Nephron progenitor cell (in vitro differentiated cells): Measurements from ENCODE around the gene BST2.
A peak's percentile ranks its signal among the peaks of the same experiment; 100 is the strongest.

Experiments used
- DNase-seq: peaks from one replicate; pipeline ENCODE4 v3.0.0; 2021
- H3K27ac Mint-ChIP-seq: 2 replicates; pipeline ENCODE4 v1.8.0; 2021; ENCODE audit warnings: mild to moderate bottlenecking, moderate library complexity, mixed read lengths
- H3K27me3 Mint-ChIP-seq: 2 replicates; pipeline ENCODE4 v1.8.0; 2021; ENCODE audit warnings: mild to moderate bottlenecking, low read depth, mixed read lengths; ENCODE audit not compliant: poor library complexity
- H3K36me3 Mint-ChIP-seq: 2 replicates; pipeline ENCODE4 v1.8.0; 2021; ENCODE audit warnings: low read depth, mixed read lengths
- H3K4me1 Mint-ChIP-seq: 2 replicates; pipeline ENCODE4 v1.8.0; 2021; ENCODE audit warnings: mixed read lengths
- H3K4me3 Mint-ChIP-seq: 2 replicates; pipeline ENCODE4 v1.8.0; 2021; ENCODE audit warnings: mild to moderate bottlenecking, moderate library complexity, mixed read lengths
- H3K9me3 Mint-ChIP-seq: 2 replicates; pipeline ENCODE4 v1.8.0; 2021; ENCODE audit warnings: mild to moderate bottlenecking, moderate library complexity, mixed read lengths
- TF ChIP-seq, protein P1 (sequence below): fragments of 200-600 bp; sonication (generic); IDR thresholded peaks from 2 replicates; pipeline ENCODE4 v1.5.0; 2021; ENCODE audit warnings: antibody characterized with exemption

BST2 gene

DNA sequence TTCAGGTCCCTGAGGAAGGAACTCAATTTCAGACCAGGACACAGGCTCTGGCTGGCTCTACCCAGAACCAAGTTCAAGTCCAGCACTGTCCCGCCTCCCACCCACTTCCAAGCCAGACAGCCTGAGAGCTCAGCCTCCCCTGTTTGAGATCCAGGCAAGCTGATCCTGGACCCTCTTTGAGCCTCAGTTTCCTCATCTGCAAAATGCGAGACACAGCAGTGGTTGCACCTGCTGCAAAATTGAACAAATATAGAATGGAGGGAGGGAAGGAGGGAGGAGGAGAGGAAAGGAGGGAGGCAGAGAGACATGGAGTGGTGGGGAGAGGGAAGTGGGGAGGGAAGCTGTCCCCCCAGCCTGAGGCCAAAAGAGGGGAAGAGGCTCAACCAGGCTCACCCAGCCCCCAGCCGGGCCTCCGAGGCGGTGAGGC lies 42.3 kb upstream of the BST2 start:
- no peak for DNase-seq
- H3K27me3 Mint-ChIP-seq, result peaks cover 45% of the 10 kb centered on the region
- H3K36me3 Mint-ChIP-seq, result no peaks in the 10 kb centered on the region
- H3K4me1 Mint-ChIP-seq, result peaks cover 5% of the 10 kb centered on the region
- H3K9me3 Mint-ChIP-seq, result peaks cover 6% of the 10 kb centered on the region
- H3K27ac Mint-ChIP-seq, result no peak overlapping the region
- H3K4me3 Mint-ChIP-seq, result peak overlapping the region; percentile 71
- TF ChIP-seq, protein P1, sequence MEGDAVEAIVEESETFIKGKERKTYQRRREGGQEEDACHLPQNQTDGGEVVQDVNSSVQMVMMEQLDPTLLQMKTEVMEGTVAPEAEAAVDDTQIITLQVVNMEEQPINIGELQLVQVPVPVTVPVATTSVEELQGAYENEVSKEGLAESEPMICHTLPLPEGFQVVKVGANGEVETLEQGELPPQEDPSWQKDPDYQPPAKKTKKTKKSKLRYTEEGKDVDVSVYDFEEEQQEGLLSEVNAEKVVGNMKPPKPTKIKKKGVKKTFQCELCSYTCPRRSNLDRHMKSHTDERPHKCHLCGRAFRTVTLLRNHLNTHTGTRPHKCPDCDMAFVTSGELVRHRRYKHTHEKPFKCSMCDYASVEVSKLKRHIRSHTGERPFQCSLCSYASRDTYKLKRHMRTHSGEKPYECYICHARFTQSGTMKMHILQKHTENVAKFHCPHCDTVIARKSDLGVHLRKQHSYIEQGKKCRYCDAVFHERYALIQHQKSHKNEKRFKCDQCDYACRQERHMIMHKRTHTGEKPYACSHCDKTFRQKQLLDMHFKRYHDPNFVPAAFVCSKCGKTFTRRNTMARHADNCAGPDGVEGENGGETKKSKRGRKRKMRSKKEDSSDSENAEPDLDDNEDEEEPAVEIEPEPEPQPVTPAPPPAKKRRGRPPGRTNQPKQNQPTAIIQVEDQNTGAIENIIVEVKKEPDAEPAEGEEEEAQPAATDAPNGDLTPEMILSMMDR, result no peak

DNA sequence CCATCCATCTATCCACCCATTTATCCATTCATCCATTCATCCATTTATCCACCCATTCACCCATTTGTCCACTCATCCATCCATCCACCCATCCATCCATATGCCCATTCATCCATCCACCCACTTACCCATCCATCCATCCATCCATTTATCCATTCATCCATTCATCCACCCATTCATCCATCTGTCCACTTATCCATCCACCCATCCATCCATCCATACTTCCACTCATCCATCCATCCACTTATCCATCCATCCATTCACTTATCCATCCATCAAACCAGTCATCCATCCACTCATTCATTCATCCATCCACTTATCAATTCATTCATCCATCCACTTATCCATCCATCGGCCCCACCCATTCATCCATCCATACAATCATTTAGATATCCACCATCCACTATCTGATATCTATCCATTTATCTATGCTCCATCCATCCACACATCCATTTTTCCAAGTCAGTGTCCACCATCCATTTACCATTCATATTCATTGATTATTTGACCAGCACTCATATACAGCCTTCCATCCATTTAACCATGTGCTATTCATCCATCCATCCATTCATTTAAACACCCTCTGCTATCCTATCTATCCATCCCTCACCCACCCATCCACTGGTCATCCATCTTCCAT lies 40.2 kb upstream of the BST2 start:
- H3K9me3 Mint-ChIP-seq, result peaks cover 10% of the 10 kb centered on the region
- H3K27me3 Mint-ChIP-seq, result peaks cover 31% of the 10 kb centered on the region
- no peak overlapping the region for H3K4me3 Mint-ChIP-seq
- TF ChIP-seq, protein P1, result no peak
- peaks cover 5% of the 10 kb centered on the region for H3K4me1 Mint-ChIP-seq
- H3K27ac Mint-ChIP-seq, result no peak overlapping the region
- H3K36me3 Mint-ChIP-seq, result peaks cover 7% of the 10 kb centered on the region
- DNase-seq, result no peak

DNA sequence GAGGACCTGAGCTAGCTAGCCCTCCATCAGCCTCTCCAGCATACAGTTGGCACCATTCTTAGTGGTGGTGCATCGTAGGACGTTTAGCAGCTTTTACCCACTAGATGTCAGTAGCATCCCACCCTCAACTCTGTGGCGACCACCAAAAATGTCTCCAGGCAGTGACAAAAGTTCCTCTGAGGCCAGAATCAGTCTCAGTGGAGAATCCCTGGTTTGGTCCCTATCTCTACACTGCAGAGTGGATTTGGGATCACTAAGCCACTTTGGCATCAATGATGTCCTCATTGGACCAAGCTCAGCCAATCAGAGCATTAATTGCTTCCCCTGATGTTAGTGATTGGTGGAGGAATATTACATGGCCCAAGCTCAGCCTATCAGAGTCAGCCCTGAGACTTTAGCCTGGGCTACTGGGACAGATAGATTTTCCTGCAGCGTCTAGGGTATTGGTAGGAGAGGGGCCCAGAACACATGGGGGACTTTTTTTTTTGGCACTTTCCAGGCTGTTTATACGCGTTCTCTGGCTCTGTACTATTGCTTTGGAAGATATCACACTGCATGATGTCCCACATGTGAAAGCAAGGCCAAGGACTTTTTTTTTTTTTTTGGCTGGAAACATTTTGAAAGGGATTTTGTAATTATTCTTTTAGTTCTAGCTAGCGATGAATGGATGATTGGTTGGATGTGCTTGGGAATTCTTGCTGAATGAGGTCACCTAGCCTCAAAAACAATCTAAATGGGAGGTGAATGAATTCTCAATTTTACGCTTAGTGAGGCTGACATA lies 36.0 kb upstream of the BST2 start:
- Mint-ChIP-seq H3K4me1 (no peaks in the 10 kb centered on the region), H3K36me3 (peaks cover 8% of the 10 kb centered on the region), H3K4me3 (no peak overlapping the region), H3K9me3 (peaks cover 4% of the 10 kb centered on the region), H3K27me3 (peaks cover 16% of the 10 kb centered on the region), H3K27ac (no peak overlapping the region)
- TF ChIP-seq, protein P1, result peak; percentile 46
- DNase-seq, result peak; percentile 44

DNA sequence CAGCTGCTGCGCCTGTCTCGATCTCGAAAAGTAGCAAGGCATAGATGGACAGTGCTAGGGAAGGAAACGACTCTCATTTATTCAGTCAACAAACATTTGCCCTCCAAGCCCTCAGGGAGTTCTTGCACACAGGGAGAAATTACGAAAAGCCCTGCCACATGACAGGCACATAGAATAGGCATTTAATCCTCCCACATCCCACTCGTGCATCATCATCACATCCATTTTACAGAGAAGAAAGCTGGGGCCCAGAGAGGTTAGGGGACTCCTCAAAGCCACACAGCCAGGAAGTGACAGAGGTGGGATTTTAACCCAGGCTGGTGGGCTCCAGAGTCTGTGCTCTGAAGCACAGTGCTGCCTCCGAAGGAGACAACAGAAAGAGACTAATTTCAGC lies 31.4 kb upstream of the BST2 start:
- no peak overlapping the region for H3K4me3 Mint-ChIP-seq
- TF ChIP-seq, protein P1, result no peak
- H3K4me1 Mint-ChIP-seq, result no peaks in the 10 kb centered on the region
- no peak overlapping the region for H3K27ac Mint-ChIP-seq
- peaks cover 25% of the 10 kb centered on the region for H3K36me3 Mint-ChIP-seq
- peaks cover 4% of the 10 kb centered on the region for H3K9me3 Mint-ChIP-seq
- DNase-seq, result no peak
- H3K27me3 Mint-ChIP-seq, result peaks cover 16% of the 10 kb centered on the region

DNA sequence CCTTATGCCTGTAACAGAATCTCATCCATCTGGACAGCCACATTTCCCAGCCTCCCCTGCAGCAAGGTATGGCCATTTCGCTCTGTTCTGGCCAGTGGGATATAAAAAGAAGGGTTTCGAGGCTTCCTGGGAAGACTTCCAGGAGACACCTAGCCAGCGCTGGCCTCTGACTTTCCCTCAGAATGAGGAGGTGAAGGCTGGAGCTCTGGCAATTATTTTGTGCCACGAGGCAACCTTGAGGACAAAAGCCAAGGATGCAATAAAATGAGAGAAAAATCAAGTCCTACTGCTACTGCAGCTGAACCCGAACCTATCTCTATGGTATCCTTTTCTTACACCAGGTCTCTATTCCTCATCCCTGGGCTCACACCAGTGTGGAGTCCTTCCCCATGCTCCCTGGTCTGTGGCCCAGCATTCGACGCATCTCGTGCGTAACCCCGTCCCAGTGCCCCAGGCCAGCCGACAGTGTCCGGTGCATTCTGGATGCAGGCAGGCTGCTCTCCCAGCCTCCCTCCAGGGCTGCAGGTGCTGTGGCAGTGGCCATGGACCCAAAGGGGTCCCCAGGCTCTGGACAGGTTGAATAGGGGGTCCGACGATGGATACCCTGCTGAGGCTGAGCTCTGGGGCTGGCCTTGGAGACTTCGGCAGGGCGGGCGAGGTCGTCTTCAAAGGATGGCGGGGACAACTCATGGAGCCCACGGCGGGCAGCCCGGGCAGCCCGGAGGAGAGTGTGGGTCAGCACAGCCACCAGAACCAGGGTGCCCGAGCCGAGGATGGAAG lies 30.9 kb upstream of the BST2 start:
- H3K36me3 Mint-ChIP-seq, result peaks cover 19% of the 10 kb centered on the region
- H3K27me3 Mint-ChIP-seq, result peaks cover 12% of the 10 kb centered on the region
- H3K4me1 Mint-ChIP-seq, result no peaks in the 10 kb centered on the region
- no peak overlapping the region for H3K27ac Mint-ChIP-seq
- H3K9me3 Mint-ChIP-seq, result peaks cover under 1% of the 10 kb centered on the region
- H3K4me3 Mint-ChIP-seq, result no peak overlapping the region
- TF ChIP-seq, protein P1, result no peak
- no peak for DNase-seq
